ENCODE results near the gene MAMDC4. TPM values are rescaled to one million over a fixed set of nuclear protein-coding genes. Genes with fewer than 3 reads are reported as not detected.
"Not testable (repeated sequence)": the region's sequence is repeated elsewhere in the genome, so short reads cannot be mapped to it uniquely, and the experiment has no call there.

MAMDC4 gene
- total RNA-seq, 6 experiments from 2014 or later: 2.3 to 3.4 (median 3.0) TPM

DNA sequence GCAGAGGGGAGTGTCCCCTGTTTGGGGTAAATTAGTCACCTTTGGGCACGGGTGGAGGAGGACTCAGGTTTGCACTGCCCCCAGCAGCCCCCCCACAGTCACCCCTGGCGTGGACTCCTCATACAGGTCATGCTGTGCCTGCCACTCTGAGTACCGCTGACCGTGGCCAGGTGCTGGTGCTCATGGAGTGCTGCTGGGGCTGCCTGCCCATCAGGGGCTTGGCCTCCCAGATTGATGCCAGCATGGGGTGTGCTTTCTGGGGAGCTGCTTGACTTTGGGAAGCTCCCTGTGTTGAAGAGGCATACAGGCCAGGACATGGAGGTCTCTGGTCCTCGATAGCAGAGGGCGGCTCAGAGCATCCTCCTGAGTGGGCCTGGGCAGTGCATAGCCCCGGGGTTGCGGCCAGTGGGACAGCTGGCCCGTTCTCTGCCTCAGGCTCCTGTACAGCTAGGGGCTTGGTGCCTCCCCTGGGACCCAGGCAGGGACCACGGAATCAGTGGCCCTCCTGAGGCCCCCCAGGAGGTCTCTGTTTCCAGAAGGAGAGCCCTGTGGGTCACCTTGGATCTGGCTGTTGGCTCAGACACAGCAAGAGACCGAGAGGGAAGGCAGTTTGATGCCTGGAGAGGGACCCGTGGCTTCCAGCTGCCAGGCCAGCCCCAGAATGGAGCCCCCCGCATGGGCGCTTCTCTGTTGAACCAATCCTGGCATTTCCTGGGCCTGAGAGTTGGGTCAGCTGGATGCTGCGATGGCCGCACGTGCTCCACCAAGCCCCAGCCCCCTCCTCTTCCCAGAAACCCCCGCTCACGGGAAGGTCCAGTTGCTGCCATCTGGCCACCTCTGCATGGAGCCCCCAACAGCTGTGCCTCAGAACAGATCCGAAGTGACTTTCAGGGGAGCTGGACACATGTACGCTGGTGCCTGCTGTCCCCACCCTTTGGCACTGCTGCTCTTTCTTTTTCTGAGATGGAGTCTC, 15.9 kb upstream of the MAMDC4 start:
- no peak for TF ChIP-seq CTCF (IDR thresholded peaks at IDR 0.05)
- peaks cover 4% of the 10 kb centered on the region for H3K36me3 Mint-ChIP-seq (ENCODE audit: low read depth)
- H3K9me3 Mint-ChIP-seq: no peaks in the 10 kb centered on the region
- H3K4me1 Mint-ChIP-seq (ENCODE audit: low read depth): peaks cover 10% of the 10 kb centered on the region
- H3K27ac Mint-ChIP-seq: no peak overlapping the region
- H3K4me3 Mint-ChIP-seq: no peak overlapping the region
- H3K27me3 Mint-ChIP-seq (ENCODE audit: insufficient read depth): peaks cover 3% of the 10 kb centered on the region
- no peak for DNase-seq

DNA sequence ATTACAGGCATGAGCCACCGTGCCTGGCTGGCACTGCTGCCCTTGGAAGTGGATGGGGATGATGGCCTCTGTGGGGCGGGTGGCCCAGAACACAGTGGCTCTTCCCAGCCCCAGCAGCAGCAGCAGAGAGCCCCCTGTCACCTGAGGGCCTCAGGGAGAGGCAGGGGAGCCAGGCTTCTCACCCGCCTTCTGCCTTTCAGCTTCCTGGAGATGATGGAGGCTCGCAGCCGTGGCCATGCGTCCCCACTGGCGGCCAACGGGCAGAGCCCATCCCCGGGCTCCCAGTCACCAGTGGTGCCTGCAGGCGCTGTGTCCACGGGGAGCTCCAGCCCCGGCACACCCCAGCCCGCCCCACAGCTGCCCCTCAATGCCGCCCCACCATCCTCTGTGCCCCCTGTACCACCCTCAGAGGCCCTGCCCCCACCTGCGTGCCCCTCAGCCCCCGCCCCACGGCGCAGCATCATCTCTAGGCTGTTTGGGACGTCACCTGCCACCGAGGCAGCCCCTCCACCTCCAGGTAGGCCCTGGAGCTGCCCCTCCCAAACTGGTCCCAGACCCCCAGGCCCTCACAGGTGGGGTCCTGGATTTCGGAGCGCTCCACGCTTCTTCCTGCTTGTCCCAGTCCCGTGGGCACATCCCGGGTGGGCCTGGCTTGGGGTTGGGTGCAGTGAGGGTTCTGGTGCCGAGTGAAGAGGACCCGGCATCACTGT, 14.8 kb upstream of the MAMDC4 start:
- no peak overlapping the region for H3K4me3 Mint-ChIP-seq
- H3K27me3 Mint-ChIP-seq (ENCODE audit: insufficient read depth): peaks cover 6% of the 10 kb centered on the region
- DNase-seq: no peak
- H3K9me3 Mint-ChIP-seq: no peaks in the 10 kb centered on the region
- H3K27ac Mint-ChIP-seq: no peak overlapping the region
- peaks cover 4% of the 10 kb centered on the region for H3K36me3 Mint-ChIP-seq (ENCODE audit: low read depth)
- peaks cover 19% of the 10 kb centered on the region for H3K4me1 Mint-ChIP-seq (ENCODE audit: low read depth)
- TF ChIP-seq CTCF (IDR thresholded peaks at IDR 0.05): no peak

GRCh38 chr9:136837856-136838277, 14.3 kb upstream of the MAMDC4 start:
- H3K27me3 Mint-ChIP-seq (ENCODE audit: insufficient read depth); H3K27ac Mint-ChIP-seq; H3K36me3 Mint-ChIP-seq (ENCODE audit: low read depth); DNase-seq; H3K9me3 Mint-ChIP-seq; H3K4me3 Mint-ChIP-seq: not testable (repeated sequence)
- peaks cover 20% of the 10 kb centered on the region for H3K4me1 Mint-ChIP-seq (ENCODE audit: low read depth)

DNA sequence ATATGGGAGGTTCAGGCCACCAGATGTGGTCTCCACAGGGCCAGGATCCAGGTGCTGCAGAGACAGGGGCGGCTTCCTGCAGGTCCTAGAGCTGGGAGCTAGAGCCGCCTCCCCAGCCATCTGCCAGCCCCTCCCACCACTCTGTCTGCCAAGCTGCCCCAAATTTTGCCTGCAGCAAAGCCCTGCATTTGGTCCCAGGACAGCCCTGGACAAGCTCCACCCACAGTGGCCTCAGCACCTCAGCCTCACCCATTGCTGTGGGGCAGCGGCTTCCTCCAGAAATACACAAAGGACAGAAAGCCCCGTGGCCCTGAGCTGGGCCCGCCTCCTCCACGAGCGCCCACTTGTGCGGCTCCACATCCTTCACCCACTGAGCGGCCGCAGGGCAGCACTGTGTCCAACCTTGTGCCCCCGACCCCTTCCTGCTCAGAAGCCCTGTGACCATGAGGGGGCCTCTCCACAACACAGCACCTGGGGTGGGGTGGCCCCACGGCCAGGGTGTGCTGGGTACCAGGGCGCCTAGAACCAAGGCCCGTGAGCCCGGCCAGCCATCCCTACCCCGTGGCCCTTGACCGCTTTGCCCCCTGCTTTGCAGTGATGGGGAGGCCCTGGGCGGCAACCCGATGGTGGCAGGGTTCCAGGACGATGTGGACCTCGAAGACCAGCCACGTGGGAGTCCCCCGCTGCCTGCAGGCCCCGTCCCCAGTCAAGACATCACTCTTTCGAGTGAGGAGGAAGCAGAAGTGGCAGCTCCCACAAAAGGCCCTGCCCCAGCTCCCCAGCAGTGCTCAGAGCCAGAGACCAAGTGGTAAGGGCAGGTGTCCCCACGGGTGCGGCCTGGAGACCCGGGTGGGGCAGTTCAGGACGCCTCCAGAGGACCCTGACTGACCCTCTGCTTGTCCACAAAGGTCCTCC, 13.6 kb upstream of the MAMDC4 start:
- H3K36me3 Mint-ChIP-seq (ENCODE audit: low read depth): peaks cover 4% of the 10 kb centered on the region
- no peak overlapping the region for H3K4me3 Mint-ChIP-seq

More for the DNA sequence above, 13.6 kb upstream of the MAMDC4 start:
- DNase-seq: no peak
- Mint-ChIP-seq H3K4me1 (ENCODE audit: low read depth) (peaks cover 20% of the 10 kb centered on the region), H3K27me3 (ENCODE audit: insufficient read depth) (peaks cover 10% of the 10 kb centered on the region), H3K9me3 (no peaks in the 10 kb centered on the region), H3K27ac (no peak overlapping the region)
- TF ChIP-seq CTCF (IDR thresholded peaks at IDR 0.05): no peak

Data from HFFc6 (cell line).